Smooth muscle cell (in vitro differentiated cells): ENCODE measurements around the gene CXCL16. TPM values are rescaled to one million over a fixed set of nuclear protein-coding genes. Genes with fewer than 3 reads are reported as not detected.
"Not testable (repeated sequence)": the region's sequence is repeated elsewhere in the genome, so short reads cannot be mapped to it uniquely, and the experiment has no call there.

Experiments
- DNase-seq: peaks from one replicate; lab custom pipeline; 2025; ENCODE audit not compliant: unreplicated experiment; lab: John Stamatoyannopoulos, UW
- H2AFZ ChIP-seq: fragments of 200-600 bp; sonication (generic); 2 replicates; pipeline ENCODE4 v1.6.0; 2016; ENCODE audit warnings: antibody characterized with exemption, low read depth, mild to moderate bottlenecking
- H3F3A ChIP-seq: fragments of 200-600 bp; sonication (generic); 2 replicates; pipeline ENCODE4 v1.6.0; 2017; ENCODE audit warnings: antibody characterized with exemption, low read depth
- H3K27ac ChIP-seq: fragments of 200-600 bp; sonication (generic); 2 replicates; pipeline ENCODE4 v1.5.1; 2016; ENCODE audit warnings: low read depth, mild to moderate bottlenecking
- H3K27me3 ChIP-seq: fragments of 200-600 bp; sonication (generic); 2 replicates; pipeline ENCODE4 v1.6.1; 2016; ENCODE audit warnings: low read depth, mild to moderate bottlenecking
- H3K36me3 ChIP-seq: fragments of 200-600 bp; sonication (generic); 2 replicates; pipeline ENCODE4 v1.5.1; 2016; ENCODE audit warnings: low read depth
- H3K4me1 ChIP-seq: fragments of 200-600 bp; sonication (generic); 2 replicates; pipeline ENCODE4 v1.5.1; 2016; ENCODE audit warnings: low read depth
- H3K4me2 ChIP-seq: fragments of 200-600 bp; sonication (generic); 2 replicates; pipeline ENCODE4 v1.6.0; 2016; ENCODE audit warnings: mild to moderate bottlenecking
- H3K4me3 ChIP-seq: fragments of 200-600 bp; sonication (generic); 2 replicates; pipeline ENCODE4 v1.5.1; 2016; ENCODE audit warnings: mild to moderate bottlenecking
- H3K79me2 ChIP-seq: fragments of 200-600 bp; sonication (generic); 2 replicates; pipeline ENCODE4 v1.6.0; 2016; ENCODE audit warnings: low read depth, mild to moderate bottlenecking
- H3K9ac ChIP-seq: fragments of 200-600 bp; sonication (generic); 2 replicates; pipeline ENCODE4 v1.6.0; 2016; ENCODE audit warnings: low read depth
- H3K9me3 ChIP-seq: fragments of 200-600 bp; sonication (generic); replicated peaks from 2 replicates; pipeline ENCODE4 v1.5.1; 2016; ENCODE audit warnings: low read depth
- H4K20me1 ChIP-seq: fragments of 200-600 bp; sonication (generic); 2 replicates; pipeline ENCODE4 v1.6.0; 2016; ENCODE audit warnings: low read depth
- WGBS: methylation state at CpG from one replicate; pipeline ENCODE4 v1.1.7; 2016; ENCODE audit warnings: low lambda C conversion rate; 5-methylcytosine and 5-hydroxymethylcytosine counted together
- polyA plus RNA-seq: library from polyadenylated mRNA; unstranded; fragments of >200 nt; fragmentation: Nextera tagmentation; extraction: Ambion mirVana; gene quantifications from 2 replicates; pipeline ENCODE4 v1.2.1, GENCODE V29; 2016
- total RNA-seq: library from RNA; depleted of rRNA; stranded (reverse); fragments of >200 nt; gene quantifications from 2 replicates; pipeline ENCODE4 v1.2.3, GENCODE V29; 2014
- TF ChIP-seq, protein P1 (sequence below): fragments of 200-600 bp; sonication (generic); IDR thresholded peaks from 2 replicates; pipeline ENCODE4 v1.5.1; 2017; ENCODE audit warnings: borderline replicate concordance, mild to moderate bottlenecking, antibody characterized with exemption; ENCODE audit not compliant: insufficient read depth, poor library complexity, severe bottlenecking

The CXCL16 gene
- total and polyA plus RNA-seq, 2 experiments from 2014 or later, result 2.3 to 3.2 TPM

DNA sequence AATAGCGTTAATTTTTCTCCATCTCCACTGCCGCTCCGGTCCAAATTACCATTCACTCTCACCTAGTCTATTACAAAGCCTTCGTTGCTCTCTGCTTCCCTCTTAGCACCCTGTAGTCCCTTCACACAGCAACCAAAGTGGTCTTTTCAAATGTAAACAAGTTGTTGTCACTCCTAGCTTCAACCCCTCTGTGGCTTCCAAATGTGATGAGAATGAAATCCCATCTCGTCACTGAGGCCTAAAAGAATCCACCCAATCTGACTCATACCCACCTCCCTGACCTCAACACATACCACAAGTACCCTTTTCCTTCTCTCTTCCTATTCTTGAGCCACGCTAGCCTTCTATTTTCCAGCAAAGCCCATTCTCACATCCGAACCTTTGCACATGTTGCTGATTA is 33.6 kb downstream of the CXCL16 start:
- H3F3A ChIP-seq, result no peaks in the 10 kb centered on the region
- H3K9me3 ChIP-seq, result no peaks in the 10 kb centered on the region
- TF ChIP-seq, protein P1, sequence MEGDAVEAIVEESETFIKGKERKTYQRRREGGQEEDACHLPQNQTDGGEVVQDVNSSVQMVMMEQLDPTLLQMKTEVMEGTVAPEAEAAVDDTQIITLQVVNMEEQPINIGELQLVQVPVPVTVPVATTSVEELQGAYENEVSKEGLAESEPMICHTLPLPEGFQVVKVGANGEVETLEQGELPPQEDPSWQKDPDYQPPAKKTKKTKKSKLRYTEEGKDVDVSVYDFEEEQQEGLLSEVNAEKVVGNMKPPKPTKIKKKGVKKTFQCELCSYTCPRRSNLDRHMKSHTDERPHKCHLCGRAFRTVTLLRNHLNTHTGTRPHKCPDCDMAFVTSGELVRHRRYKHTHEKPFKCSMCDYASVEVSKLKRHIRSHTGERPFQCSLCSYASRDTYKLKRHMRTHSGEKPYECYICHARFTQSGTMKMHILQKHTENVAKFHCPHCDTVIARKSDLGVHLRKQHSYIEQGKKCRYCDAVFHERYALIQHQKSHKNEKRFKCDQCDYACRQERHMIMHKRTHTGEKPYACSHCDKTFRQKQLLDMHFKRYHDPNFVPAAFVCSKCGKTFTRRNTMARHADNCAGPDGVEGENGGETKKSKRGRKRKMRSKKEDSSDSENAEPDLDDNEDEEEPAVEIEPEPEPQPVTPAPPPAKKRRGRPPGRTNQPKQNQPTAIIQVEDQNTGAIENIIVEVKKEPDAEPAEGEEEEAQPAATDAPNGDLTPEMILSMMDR, result no peak
- H3K27ac ChIP-seq, result no peak overlapping the region
- DNase-seq, result no peak
- H3K36me3 ChIP-seq, result no peaks in the 10 kb centered on the region
- WGBS, result 68% methylated on average over 7 of the region's 7 CpGs
- H3K4me2 ChIP-seq, result no peak overlapping the region
- no peak overlapping the region for H3K4me3 ChIP-seq
- no peaks in the 10 kb centered on the region for H4K20me1 ChIP-seq
- H2AFZ ChIP-seq, result no peak overlapping the region
- H3K27me3 ChIP-seq, result no peaks in the 10 kb centered on the region
- peaks cover 14% of the 10 kb centered on the region for H3K4me1 ChIP-seq
- no peak overlapping the region for H3K9ac ChIP-seq
- peaks cover 28% of the 10 kb centered on the region for H3K79me2 ChIP-seq

DNA sequence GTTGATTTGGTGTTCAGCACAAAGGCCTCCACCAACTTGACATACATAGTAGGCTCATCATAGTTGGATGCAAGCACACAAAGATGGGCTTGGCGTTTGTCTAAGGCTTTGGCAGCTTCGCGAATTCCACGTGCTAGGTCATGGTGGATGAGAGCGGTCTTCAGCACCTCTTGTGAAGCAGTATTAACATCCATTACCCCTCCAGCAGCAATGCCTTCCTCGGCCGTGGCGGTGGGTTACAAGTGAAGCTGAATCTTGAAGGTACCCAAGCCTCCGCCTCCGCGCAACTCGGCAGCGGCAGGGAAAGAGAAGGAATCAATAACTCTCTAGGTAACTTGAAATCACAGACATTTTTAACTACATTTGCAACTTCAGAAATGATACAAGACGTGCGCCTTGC is 34.7 kb downstream of the CXCL16 start:
- no peaks in the 10 kb centered on the region for H3F3A ChIP-seq
- no peak overlapping the region for H3K4me3 ChIP-seq
- H3K79me2 ChIP-seq, result peaks cover 37% of the 10 kb centered on the region
- no peaks in the 10 kb centered on the region for H3K9me3 ChIP-seq
- no peak overlapping the region for H3K4me2 ChIP-seq
- H4K20me1 ChIP-seq, result peaks cover 6% of the 10 kb centered on the region
- H3K9ac ChIP-seq, result no peak overlapping the region
- H3K27me3 ChIP-seq, result no peaks in the 10 kb centered on the region
- no peak overlapping the region for H3K27ac ChIP-seq
- TF ChIP-seq, protein P1, result no peak
- peaks cover 12% of the 10 kb centered on the region for H3K4me1 ChIP-seq
- WGBS, result 97% methylated on average over 15 of the region's 15 CpGs
- no peaks in the 10 kb centered on the region for H3K36me3 ChIP-seq
- DNase-seq, result no peak
- H2AFZ ChIP-seq, result no peak overlapping the region

DNA sequence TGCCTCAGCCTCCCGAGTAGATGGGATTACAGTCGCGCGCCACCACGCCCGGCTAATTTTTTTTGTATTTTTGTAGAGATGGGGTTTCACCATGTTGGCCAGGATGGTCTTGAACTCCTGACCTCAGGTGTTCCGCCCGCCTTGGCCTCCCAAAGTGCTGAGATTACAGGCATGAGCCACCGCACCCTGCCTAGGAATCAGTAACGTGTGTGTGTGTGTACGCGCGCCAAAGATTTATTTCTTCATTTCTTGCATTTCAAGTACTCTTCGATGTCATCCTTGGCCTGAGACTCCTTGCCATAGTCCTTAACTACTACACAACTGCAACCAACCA is 35.2 kb downstream of the CXCL16 start:
- Histone ChIP-seq H3K9ac (peak overlapping the region; percentile 85), H2AFZ (peak overlapping the region; percentile 85), H3K4me2 (peak overlapping the region; percentile 93), H3K4me3 (peak overlapping the region; percentile 77), H3K79me2 (peaks cover 41% of the 10 kb centered on the region), H3K4me1 (peaks cover 12% of the 10 kb centered on the region)
- not testable (repeated sequence) for DNase-seq, H3K27me3 ChIP-seq, H3F3A ChIP-seq, H3K27ac ChIP-seq, H3K36me3 ChIP-seq, H3K9me3 ChIP-seq, H4K20me1 ChIP-seq
- 65% methylated on average over 14 of the region's 14 CpGs for WGBS

DNA sequence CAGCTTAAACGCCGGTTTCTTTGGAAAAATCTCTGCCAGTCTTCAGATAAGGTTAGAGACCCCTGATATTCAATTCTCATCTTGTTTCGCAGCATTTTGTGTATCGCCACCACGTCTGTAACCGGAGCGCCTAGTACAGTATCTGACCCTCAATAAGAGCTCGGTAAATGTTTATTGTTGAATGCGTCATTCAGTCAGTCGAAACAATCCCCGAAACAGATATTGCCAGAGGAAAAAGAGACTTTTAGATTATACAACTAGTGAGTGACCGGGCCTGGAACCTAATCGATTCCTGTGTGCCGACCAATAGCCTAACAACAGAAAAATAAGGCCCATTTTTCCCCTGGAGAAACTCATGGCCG is 36.4 kb downstream of the CXCL16 start:
- H3K9me3 ChIP-seq, result no peaks in the 10 kb centered on the region
- no peaks in the 10 kb centered on the region for H3K27me3 ChIP-seq
- peaks cover 12% of the 10 kb centered on the region for H3K4me1 ChIP-seq
- TF ChIP-seq, protein P1, result no peak
- no peak for DNase-seq
- H3K4me3 ChIP-seq, result peak overlapping the region; percentile 77
- H3K27ac ChIP-seq, result no peak overlapping the region
- H2AFZ ChIP-seq, result peak overlapping the region; percentile 85
- peaks cover 51% of the 10 kb centered on the region for H3K79me2 ChIP-seq
- H3K9ac ChIP-seq, result peak overlapping the region; percentile 85
- peak overlapping the region; percentile 93 for H3K4me2 ChIP-seq
- no peaks in the 10 kb centered on the region for H3F3A ChIP-seq
- no peaks in the 10 kb centered on the region for H3K36me3 ChIP-seq
- H4K20me1 ChIP-seq, result peaks cover 10% of the 10 kb centered on the region
- WGBS, result 7% methylated on average over 15 of the region's 15 CpGs
